A549 (cell line): ENCODE results near the gene CLEC4F. TPM values are rescaled to one million over a fixed set of nuclear protein-coding genes. Genes with fewer than 3 reads are reported as not detected.
"Not testable (repeated sequence)": the region's sequence is repeated elsewhere in the genome, so short reads cannot be mapped to it uniquely, and the experiment has no call there.

Source experiments
- ATAC-seq, 2 experiments: fragments of 200-7000 bp in 1 of 2; fragments of >200 bp in 1 of 2; cut with Nextera tagmentation in 1 of 2; cut with Tn5 transposase in 1 of 2; 3 replicates each; pipeline versions ENCODE4 v1.8.0 to v1.9.1; 2018 to 2020; ENCODE audit warnings: mild to moderate bottlenecking in 1 of 2, moderate library complexity in 1 of 2
- CTCF ChIA-PET: fragments of 300-600 bp; sonication (Branson Sonifier 250); formaldehyde crosslinking; extraction: SDS; loops from one replicate; lab custom pipeline; 2021; ENCODE audit warnings: antibody characterized with exemption, inconsistent platforms; lab: Yijun Ruan, JAX
- POLR2A ChIA-PET: fragments of 350-600 bp; formaldehyde crosslinking; extraction: SDS; loops from one replicate; lab custom pipeline; 2021; ENCODE audit warnings: antibody characterized with exemption, inconsistent platforms; lab: Yijun Ruan, JAX
- DNase-seq, 2 experiments: peaks; one replicate each; pipeline versions ENCODE4 v3.0.0 to v3.0.0-alpha.2; 2011 to 2016; ENCODE audit warnings: low read depth in 1 of 2, low spot score in 1 of 2
- FAIRE-seq: peaks from 2 replicates; lab custom pipeline; 2011; peaks lifted over from hg19 to GRCh38; lab: Jason Lieb, UNC
- H3K27ac ChIP-seq, 2 experiments: fragments of >200 bp; sonication (Bioruptor Twin); formaldehyde crosslinking; 3 replicates each; pipeline ENCODE4 v1.5.1; 2016 to 2017
- H3K4me1 ChIP-seq: fragments of >200 bp; sonication (Bioruptor Twin); formaldehyde crosslinking; 3 replicates; pipeline ENCODE4 v1.6.1; 2016
- H3K4me2 ChIP-seq: fragments of >200 bp; sonication (Bioruptor Twin); formaldehyde crosslinking; 3 replicates; pipeline ENCODE4 v1.6.1; 2016
- H3K4me3 ChIP-seq: fragments of >200 bp; sonication (Bioruptor Twin); formaldehyde crosslinking; 3 replicates; pipeline ENCODE4 v1.5.1; 2016
- H3K9me3 ChIP-seq: fragments of >200 bp; sonication (Bioruptor Twin); formaldehyde crosslinking; 3 replicates; pipeline ENCODE4 v1.6.1; 2016
- EP300 ChIP-seq, 2 experiments: fragments of >200 bp; sonication (Bioruptor Twin); formaldehyde crosslinking; IDR thresholded peaks; 2 replicates in 1 of 2; 3 replicates in 1 of 2; pipeline ENCODE4 v1.6.1; 2016 to 2017
- FOSL2 ChIP-seq, 2 experiments: fragments of 450-650 bp in 1 of 2; fragments of >200 bp in 1 of 2; sonication (Bioruptor Twin) in 1 of 2; formaldehyde crosslinking; IDR thresholded peaks; 2 replicates each; pipeline versions ENCODE4 v1.5.0 to v1.6.1; 2016 to 2020; ENCODE audit warnings: mild to moderate bottlenecking in 1 of 2, moderate library complexity in 1 of 2
- FOXS1 ChIP-seq: fragments of 250-450 bp; sonication (Bioruptor Pico); IDR thresholded peaks from 2 replicates; pipeline ENCODE4 v1.5.0; 2020; ENCODE audit warnings: mild to moderate bottlenecking, moderate library complexity
- GATA3 ChIP-seq: IDR thresholded peaks from 2 replicates; pipeline ENCODE4 v1.6.1; 2012; ENCODE audit warnings: borderline replicate concordance
- HDAC2 ChIP-seq: fragments of 200-600 bp; sonication (generic); IDR thresholded peaks from 2 replicates; pipeline ENCODE4 v1.6.1; 2016
- HEYL ChIP-seq: fragments of 250-450 bp; sonication (Bioruptor Pico); IDR thresholded peaks from 2 replicates; pipeline ENCODE4 v1.8.0; 2021; ENCODE audit warnings: mild to moderate bottlenecking, moderate library complexity
- HOXA7 ChIP-seq: fragments of 250-450 bp; sonication (Bioruptor Pico); IDR thresholded peaks from 2 replicates; pipeline ENCODE4 v1.5.0; 2020; ENCODE audit warnings: mild to moderate bottlenecking, moderate library complexity
- JUN ChIP-seq, 2 experiments: fragments of >200 bp; sonication (Bioruptor Twin); formaldehyde crosslinking; IDR thresholded peaks; 2 replicates in 1 of 2; 3 replicates in 1 of 2; pipeline ENCODE4 v1.6.1; 2016 to 2017
- KDM5A ChIP-seq: fragments of 200-600 bp; sonication (generic); IDR thresholded peaks from 2 replicates; pipeline ENCODE4 v1.6.1; 2016; ENCODE audit warnings: antibody characterized with exemption, mild to moderate bottlenecking
- MYC ChIP-seq: IDR thresholded peaks from 2 replicates; pipeline ENCODE4 v1.6.1; 2012; ENCODE audit warnings: mild to moderate bottlenecking, inconsistent platforms, low read length, improper control_type of control experiment, borderline replicate concordance
- NFE2L2 ChIP-seq: fragments of 150-350 bp; conservative IDR thresholded peaks from 2 replicates; pipeline ENCODE4 v1.6.1; 2014; ENCODE audit warnings: low read length
- NPAS2 ChIP-seq: fragments of 250-450 bp; sonication (Bioruptor Pico); IDR thresholded peaks from 2 replicates; pipeline ENCODE4 v1.8.0; 2022; ENCODE audit warnings: mild to moderate bottlenecking, moderate library complexity, borderline replicate concordance
- NR3C1 ChIP-seq: fragments of >200 bp; sonication (Bioruptor Twin); formaldehyde crosslinking; IDR thresholded peaks from 3 replicates; pipeline ENCODE4 v1.6.1; 2017
- RAD21 ChIP-seq, 2 experiments: fragments of >200 bp in 1 of 2; sonication (Bioruptor Twin) in 1 of 2; formaldehyde crosslinking in 1 of 2; IDR thresholded peaks in 1 of 2; conservative IDR thresholded peaks in 1 of 2; 2 replicates in 1 of 2; 3 replicates in 1 of 2; pipeline ENCODE4 v1.6.1; 2012 to 2018; ENCODE audit warnings: inconsistent platforms in 1 of 2
- RARB ChIP-seq: fragments of 250-450 bp; sonication (Bioruptor Pico); IDR thresholded peaks from 2 replicates; pipeline ENCODE4 v1.8.0; 2021; ENCODE audit warnings: mild to moderate bottlenecking, moderate library complexity
- SREBF2 ChIP-seq: fragments of 450-650 bp; IDR thresholded peaks from 2 replicates; pipeline ENCODE4 v1.6.1; 2014; ENCODE audit warnings: mild to moderate bottlenecking, moderate library complexity
- ZC3H11A ChIP-seq: fragments of 450-650 bp; IDR thresholded peaks from 2 replicates; pipeline ENCODE4 v1.6.1; 2014; ENCODE audit warnings: antibody characterized with exemption, mild to moderate bottlenecking
- WGBS: methylation state at CpG from one replicate; pipeline ENCODE4 v1.1.6; 2017; ENCODE audit errors: missing lambda C conversion rate; 5-methylcytosine and 5-hydroxymethylcytosine counted together
- polyA plus RNA-seq, 4 experiments: library from polyadenylated mRNA; depleted of rRNA in 3 of 4; stranded (reverse); fragments of >200 nt; fragmentation: RNase III in 1 of 4; extraction: RNeasy Plus Mini Kit Qiagen cat#74134 plus additional on column Dnase treatment in 1 of 4; gene quantifications; 2 replicates in 3 of 4; 3 replicates in 1 of 4; pipeline ENCODE4 v1.2.3, GENCODE V29; 2011 to 2017
- TF ChIP-seq, protein P1 (sequence below): IDR thresholded peaks from 2 replicates; pipeline ENCODE4 v1.6.1; 2012
- TF ChIP-seq, protein P2 (sequence below): fragments of 250-450 bp; sonication (Bioruptor Pico); IDR thresholded peaks from 2 replicates; pipeline ENCODE4 v1.5.0; 2021; ENCODE audit warnings: mild to moderate bottlenecking, moderate library complexity, borderline replicate concordance
- TF ChIP-seq, protein P3 (sequence below): fragments of >200 bp; sonication (Bioruptor Twin); formaldehyde crosslinking; IDR thresholded peaks from 2 replicates; pipeline ENCODE4 v1.6.1; 2016
- TF ChIP-seq, protein P4 (sequence below): fragments of >200 bp; sonication (Bioruptor Twin); formaldehyde crosslinking; IDR thresholded peaks from 3 replicates; pipeline ENCODE4 v1.5.1; 2016
- TF ChIP-seq, protein P5 (sequence below): fragments of 200-600 bp; sonication (generic); IDR thresholded peaks from 2 replicates; pipeline ENCODE4 v1.6.1; 2016; ENCODE audit warnings: antibody characterized with exemption, mild to moderate bottlenecking, moderate library complexity

The CLEC4F gene
- polyA plus RNA-seq, 2 of the 4 experiments (the other 2 are of a cell fraction) = not detected

DNA sequence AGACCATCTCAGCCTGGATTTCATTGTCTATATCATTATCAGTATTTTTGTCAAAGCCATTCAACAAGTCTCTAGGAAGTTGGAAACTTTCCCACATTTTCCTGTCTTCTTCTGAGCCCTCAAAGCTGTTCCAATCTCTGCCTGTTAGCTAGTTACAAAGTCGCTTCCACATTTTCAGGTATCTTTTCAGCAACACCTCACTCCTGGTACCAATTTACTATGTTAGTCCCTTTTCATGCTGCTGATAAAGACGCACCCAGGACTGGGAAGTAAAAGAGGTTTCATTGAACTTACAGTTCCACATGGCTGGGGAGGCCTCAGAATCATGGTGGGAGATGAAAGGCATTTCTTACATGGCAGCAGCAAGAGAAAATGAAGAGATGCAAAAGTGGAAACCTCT lies 20.7 kb downstream of the CLEC4F start:
- no peak overlapping the region for H3K27ac ChIP-seq
- H3K4me2 ChIP-seq = no peak overlapping the region
- H3K9me3 ChIP-seq = peaks cover 20% of the 10 kb centered on the region
- DNase-seq (no peak), ATAC-seq (no peak), FAIRE-seq (no peak)
- no peak for TF ChIP-seq HEYL (CRISPR knock-in tag)
- TF ChIP-seq ZC3H11A = no peak
- TF ChIP-seq NFE2L2 = no peak
- TF ChIP-seq RARB (CRISPR knock-in tag) = no peak
- TF ChIP-seq HDAC2 = no peak
- TF ChIP-seq MYC = no peak
- TF ChIP-seq, protein P1, sequence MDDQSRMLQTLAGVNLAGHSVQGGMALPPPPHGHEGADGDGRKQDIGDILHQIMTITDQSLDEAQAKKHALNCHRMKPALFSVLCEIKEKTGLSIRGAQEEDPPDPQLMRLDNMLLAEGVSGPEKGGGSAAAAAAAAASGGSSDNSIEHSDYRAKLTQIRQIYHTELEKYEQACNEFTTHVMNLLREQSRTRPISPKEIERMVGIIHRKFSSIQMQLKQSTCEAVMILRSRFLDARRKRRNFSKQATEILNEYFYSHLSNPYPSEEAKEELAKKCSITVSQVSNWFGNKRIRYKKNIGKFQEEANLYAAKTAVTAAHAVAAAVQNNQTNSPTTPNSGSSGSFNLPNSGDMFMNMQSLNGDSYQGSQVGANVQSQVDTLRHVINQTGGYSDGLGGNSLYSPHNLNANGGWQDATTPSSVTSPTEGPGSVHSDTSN = no peak
- no peak for TF ChIP-seq NR3C1
- TF ChIP-seq FOXS1 (CRISPR knock-in tag) = no peak
- 18% methylated on average over 2 of the region's 2 CpGs for WGBS
- no peak overlapping the region for H3K4me3 ChIP-seq
- CTCF ChIA-PET = interaction anchor here (1.3 to 2.6 kb wide), 2 partner anchors 10 to 120 kb away, joined by 3 to 20 read pairs; partner anchors contain the start of gene FIGLA
- no peaks in the 10 kb centered on the region for H3K4me1 ChIP-seq
- POLR2A ChIA-PET = no interaction called here

DNA sequence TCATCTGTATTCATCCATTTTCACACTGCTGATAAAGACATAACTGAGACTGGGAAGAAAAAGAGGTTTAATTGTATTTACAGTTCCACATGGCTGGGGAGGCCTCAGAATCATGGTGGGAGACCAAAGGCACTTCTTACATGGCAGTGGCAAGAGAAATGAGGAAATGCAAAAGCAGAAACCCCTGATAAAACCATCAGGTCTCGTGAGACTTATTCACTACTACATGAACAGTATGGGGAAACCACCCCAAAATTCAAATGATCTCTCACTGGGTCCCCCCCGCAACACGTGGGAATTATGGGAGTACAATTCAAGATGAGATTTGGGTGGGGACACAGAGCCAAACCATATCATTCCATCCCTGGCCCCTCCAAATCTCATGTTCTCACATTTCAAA lies 22.4 kb downstream of the CLEC4F start:
- H3K27ac ChIP-seq, FAIRE-seq, H3K4me2 ChIP-seq, H3K4me1 ChIP-seq, POLR2A ChIA-PET, ATAC-seq, DNase-seq, H3K4me3 ChIP-seq: not testable (repeated sequence)
- whole genome bisulfite sequencing = 33% methylated on average over 3 of the region's 3 CpGs
- peaks cover 20% of the 10 kb centered on the region for H3K9me3 ChIP-seq
- CTCF ChIA-PET = interaction anchor here (1.0 to 11.7 kb wide), 7 partner anchors 10 to 167 kb away, joined by 3 to 147 read pairs (median 10); no protein-coding TSS in a partner anchor

DNA sequence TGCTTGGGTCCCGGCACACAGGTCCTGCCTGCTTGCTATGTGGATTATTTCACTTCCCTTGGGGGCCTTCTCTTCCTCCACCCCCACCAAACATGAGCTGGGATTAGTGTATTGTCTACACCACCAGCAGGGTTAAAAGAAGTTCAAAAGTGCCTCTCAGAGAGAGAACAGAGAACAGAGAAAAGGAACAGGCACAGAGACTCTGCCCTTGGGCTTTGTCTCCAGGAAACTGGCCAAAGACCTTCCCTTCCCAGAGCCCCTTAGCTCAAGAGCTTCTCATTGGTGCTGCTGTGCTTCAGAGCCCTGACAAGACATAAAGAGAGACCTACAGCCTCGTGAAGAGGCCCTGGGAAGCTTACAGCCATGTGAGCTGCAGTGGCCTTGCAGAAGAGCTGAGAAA lies 22.9 kb downstream of the CLEC4F start:
- no peaks in the 10 kb centered on the region for H3K4me1 ChIP-seq
- H3K4me2 ChIP-seq = no peak overlapping the region
- H3K9me3 ChIP-seq = peaks cover 20% of the 10 kb centered on the region
- FAIRE-seq = no peak
- ChIA-PET CTCF (interaction anchor here (0.9 to 11.7 kb wide), 11 partner anchors 9 to 187 kb away, joined by 3 to 147 read pairs (median 6); no protein-coding TSS in a partner anchor), POLR2A (no interaction called here)
- DNase-seq = no peak
- no peak for TF ChIP-seq GATA3
- TF ChIP-seq FOSL2 (IDR thresholded peaks at IDR 0.05) = no peak
- no peak for TF ChIP-seq FOSL2 (CRISPR knock-in tag; IDR thresholded peaks at IDR 0.05)
- TF ChIP-seq NPAS2 (CRISPR knock-in tag) = no peak
- TF ChIP-seq EP300 (IDR thresholded peaks at IDR 0.05) = no peak
- no peak for TF ChIP-seq JUN (IDR thresholded peaks at IDR 0.05)
- no peak for TF ChIP-seq RAD21 (conservative IDR thresholded peaks at IDR 0.05 in 1 of 2, IDR thresholded peaks at IDR 0.05 in 1 of 2)
- ATAC-seq = no peak
- no peak overlapping the region for H3K27ac ChIP-seq
- H3K4me3 ChIP-seq = no peak overlapping the region
- WGBS = 18% methylated on average over 2 of the region's 2 CpGs

DNA sequence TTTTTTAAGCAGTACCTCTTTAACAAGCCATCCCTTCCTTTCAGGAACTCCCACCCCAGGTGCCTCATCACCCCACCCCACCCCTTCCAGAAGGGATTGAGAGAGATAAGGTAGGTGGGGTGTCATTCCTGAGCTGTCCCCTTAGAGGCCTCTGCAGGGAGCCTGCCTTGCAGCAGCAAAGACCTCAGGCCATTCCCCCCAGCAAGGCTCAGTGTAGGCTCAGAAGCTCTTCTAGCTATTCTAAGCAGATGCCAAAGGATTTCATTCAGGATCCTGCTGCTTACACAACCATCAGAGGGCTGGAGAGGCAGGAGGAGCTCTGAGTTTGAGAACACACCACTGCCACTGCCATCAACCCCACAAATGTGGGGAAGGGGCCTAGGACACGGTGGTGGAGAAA lies 24.1 kb downstream of the CLEC4F start:
- no peak overlapping the region for H3K27ac ChIP-seq
- ChIA-PET POLR2A (no interaction called here), CTCF (interaction anchor here (0.9 to 11.7 kb wide), 11 partner anchors 8 to 168 kb away, joined by 3 to 147 read pairs (median 6); no protein-coding TSS in a partner anchor)
- no peak overlapping the region for H3K4me2 ChIP-seq
- no peak for ATAC-seq
- 29% methylated on average over 1 of the region's 1 CpG for WGBS
- DNase-seq = no peak
- H3K9me3 ChIP-seq = peaks cover 20% of the 10 kb centered on the region
- no peak for FAIRE-seq
- no peaks in the 10 kb centered on the region for H3K4me1 ChIP-seq
- no peak overlapping the region for H3K4me3 ChIP-seq
- TF ChIP-seq HOXA7 (no peak), KDM5A (no peak), SREBF2 (no peak), NFE2L2 (no peak)
- TF ChIP-seq, protein P2, sequence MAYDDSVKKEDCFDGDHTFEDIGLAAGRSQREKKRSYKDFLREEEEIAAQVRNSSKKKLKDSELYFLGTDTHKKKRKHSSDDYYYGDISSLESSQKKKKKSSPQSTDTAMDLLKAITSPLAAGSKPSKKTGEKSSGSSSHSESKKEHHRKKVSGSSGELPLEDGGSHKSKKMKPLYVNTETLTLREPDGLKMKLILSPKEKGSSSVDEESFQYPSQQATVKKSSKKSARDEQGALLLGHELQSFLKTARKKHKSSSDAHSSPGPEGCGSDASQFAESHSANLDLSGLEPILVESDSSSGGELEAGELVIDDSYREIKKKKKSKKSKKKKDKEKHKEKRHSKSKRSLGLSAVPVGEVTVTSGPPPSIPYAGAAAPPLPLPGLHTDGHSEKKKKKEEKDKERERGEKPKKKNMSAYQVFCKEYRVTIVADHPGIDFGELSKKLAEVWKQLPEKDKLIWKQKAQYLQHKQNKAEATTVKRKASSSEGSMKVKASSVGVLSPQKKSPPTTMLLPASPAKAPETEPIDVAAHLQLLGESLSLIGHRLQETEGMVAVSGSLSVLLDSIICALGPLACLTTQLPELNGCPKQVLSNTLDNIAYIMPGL (CRISPR knock-in tag) = no peak
- TF ChIP-seq, protein P3, sequence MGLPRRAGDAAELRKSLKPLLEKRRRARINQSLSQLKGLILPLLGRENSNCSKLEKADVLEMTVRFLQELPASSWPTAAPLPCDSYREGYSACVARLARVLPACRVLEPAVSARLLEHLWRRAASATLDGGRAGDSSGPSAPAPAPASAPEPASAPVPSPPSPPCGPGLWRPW = no peak
- TF ChIP-seq, protein P4, sequence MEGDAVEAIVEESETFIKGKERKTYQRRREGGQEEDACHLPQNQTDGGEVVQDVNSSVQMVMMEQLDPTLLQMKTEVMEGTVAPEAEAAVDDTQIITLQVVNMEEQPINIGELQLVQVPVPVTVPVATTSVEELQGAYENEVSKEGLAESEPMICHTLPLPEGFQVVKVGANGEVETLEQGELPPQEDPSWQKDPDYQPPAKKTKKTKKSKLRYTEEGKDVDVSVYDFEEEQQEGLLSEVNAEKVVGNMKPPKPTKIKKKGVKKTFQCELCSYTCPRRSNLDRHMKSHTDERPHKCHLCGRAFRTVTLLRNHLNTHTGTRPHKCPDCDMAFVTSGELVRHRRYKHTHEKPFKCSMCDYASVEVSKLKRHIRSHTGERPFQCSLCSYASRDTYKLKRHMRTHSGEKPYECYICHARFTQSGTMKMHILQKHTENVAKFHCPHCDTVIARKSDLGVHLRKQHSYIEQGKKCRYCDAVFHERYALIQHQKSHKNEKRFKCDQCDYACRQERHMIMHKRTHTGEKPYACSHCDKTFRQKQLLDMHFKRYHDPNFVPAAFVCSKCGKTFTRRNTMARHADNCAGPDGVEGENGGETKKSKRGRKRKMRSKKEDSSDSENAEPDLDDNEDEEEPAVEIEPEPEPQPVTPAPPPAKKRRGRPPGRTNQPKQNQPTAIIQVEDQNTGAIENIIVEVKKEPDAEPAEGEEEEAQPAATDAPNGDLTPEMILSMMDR = no peak
- TF ChIP-seq, protein P5, sequence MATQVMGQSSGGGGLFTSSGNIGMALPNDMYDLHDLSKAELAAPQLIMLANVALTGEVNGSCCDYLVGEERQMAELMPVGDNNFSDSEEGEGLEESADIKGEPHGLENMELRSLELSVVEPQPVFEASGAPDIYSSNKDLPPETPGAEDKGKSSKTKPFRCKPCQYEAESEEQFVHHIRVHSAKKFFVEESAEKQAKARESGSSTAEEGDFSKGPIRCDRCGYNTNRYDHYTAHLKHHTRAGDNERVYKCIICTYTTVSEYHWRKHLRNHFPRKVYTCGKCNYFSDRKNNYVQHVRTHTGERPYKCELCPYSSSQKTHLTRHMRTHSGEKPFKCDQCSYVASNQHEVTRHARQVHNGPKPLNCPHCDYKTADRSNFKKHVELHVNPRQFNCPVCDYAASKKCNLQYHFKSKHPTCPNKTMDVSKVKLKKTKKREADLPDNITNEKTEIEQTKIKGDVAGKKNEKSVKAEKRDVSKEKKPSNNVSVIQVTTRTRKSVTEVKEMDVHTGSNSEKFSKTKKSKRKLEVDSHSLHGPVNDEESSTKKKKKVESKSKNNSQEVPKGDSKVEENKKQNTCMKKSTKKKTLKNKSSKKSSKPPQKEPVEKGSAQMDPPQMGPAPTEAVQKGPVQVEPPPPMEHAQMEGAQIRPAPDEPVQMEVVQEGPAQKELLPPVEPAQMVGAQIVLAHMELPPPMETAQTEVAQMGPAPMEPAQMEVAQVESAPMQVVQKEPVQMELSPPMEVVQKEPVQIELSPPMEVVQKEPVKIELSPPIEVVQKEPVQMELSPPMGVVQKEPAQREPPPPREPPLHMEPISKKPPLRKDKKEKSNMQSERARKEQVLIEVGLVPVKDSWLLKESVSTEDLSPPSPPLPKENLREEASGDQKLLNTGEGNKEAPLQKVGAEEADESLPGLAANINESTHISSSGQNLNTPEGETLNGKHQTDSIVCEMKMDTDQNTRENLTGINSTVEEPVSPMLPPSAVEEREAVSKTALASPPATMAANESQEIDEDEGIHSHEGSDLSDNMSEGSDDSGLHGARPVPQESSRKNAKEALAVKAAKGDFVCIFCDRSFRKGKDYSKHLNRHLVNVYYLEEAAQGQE = no peak
